ENCODE results near the gene ZNF22.
"Not testable (repeated sequence)": the region's sequence is repeated elsewhere in the genome, so short reads cannot be mapped to it uniquely, and the experiment has no call there.

ZNF22 gene

DNA sequence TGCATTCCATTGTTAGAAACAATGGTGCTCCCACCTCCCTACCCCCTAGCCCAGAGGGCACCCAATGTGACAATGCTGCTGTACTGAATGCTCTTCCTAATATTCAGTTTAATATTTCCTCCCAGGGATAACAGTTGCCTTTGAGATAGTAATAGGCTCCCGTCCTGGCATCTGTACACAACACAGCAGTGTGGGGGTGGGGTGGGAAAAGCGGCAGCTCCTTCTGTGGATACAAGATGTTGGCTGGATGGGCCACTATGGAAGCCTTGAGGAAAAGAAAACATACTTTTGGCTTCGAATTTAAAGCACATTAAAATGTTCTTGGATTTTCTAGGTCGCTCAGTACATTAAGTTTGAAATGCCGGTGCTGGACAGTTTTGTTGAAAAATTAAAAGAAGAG lies 9.2 kb upstream of the ZNF22 start:
- DNase-seq (ENCODE audit: low read depth) = no peak

DNA sequence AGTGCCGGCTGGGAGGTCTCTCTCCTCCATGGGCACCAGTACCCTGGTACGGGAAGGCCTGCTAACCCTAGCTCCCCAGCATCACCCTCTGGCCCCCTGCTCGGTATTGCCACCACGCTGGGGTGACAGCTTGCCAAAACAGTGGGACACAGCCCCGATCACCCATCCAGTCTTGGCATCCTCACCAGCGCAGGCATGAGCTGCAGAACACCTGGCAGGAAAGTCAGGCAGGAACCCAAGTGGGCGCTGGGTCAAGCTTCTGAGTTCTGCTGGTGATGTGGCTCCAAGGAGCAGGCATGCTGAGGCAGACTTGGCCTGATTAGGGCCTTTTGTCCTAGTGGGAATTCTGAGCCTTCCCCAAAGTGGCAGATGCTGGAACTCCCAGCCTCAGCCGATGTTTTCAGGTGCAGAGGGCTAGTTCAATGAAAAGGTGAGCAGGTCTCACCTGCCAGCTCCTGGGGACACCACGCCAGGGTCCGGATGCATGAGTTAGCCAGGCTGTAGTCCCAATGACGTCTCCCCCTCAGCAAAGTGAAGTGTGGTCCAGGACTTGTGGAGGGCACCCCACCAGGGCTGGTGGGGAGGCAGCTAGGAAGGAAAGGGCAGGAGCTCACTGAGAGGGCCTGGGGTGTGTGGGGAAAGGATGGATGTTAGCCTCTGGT lies 8.5 kb upstream of the ZNF22 start:
- no peak for DNase-seq (ENCODE audit: low read depth)

DNA sequence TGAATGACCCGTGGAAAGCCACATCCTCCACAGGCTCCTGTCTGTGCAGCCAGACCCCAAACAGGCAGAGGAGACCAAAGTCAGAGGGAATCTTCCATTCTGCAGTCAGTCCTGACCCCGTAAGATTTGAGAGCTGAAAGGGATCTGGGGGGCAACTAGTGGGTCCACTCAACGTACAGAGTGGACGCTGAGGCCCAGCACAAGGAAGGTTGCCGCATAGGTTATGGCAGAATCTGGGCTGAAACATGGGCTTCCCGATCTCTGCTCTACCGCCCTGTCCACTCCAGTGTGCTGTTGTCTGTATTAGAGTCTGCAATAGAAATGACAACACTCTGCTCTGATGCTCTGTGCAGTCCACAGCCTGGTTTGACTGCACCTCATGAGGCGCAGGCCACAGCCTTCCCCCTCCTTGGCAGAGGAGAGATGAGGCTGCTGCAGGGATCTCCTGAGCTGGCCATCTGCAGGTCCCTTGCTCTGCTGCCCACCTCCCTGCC lies 7.9 kb upstream of the ZNF22 start:
- DNase-seq (ENCODE audit: low read depth) = no peak

DNA sequence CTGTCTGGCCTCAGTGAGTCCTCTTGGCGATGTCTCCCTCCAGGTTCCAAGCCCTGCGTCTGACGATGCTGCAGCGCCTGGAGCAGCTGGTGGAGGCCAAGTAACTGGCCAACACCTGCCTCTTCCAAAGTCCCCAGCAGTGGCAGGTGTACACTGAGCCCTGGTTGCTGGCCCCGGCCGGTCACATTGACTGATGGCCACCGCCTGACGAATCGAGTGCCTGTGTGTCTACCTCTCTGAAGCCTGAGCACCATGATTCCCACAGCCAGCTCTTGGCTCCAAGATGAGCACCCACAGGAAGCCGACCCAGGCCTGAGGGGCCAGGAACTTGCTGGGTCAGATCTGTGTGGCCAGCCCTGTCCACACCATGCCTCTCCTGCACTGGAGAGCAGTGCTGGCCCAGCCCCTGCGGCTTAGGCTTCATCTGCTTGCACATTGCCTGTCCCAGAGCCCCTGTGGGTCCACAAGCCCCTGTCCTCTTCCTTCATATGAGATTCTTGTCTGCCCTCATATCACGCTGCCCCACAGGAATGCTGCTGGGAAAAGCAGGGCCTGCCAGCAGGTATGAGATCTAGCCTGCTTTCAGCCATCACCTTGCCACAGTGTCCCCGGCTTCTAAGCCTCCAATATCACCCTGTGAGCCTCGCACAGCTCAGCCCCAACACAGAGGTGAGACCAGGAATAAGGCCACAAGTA lies 7.3 kb upstream of the ZNF22 start:
- DNase-seq (ENCODE audit: low read depth) = no peak

DNA sequence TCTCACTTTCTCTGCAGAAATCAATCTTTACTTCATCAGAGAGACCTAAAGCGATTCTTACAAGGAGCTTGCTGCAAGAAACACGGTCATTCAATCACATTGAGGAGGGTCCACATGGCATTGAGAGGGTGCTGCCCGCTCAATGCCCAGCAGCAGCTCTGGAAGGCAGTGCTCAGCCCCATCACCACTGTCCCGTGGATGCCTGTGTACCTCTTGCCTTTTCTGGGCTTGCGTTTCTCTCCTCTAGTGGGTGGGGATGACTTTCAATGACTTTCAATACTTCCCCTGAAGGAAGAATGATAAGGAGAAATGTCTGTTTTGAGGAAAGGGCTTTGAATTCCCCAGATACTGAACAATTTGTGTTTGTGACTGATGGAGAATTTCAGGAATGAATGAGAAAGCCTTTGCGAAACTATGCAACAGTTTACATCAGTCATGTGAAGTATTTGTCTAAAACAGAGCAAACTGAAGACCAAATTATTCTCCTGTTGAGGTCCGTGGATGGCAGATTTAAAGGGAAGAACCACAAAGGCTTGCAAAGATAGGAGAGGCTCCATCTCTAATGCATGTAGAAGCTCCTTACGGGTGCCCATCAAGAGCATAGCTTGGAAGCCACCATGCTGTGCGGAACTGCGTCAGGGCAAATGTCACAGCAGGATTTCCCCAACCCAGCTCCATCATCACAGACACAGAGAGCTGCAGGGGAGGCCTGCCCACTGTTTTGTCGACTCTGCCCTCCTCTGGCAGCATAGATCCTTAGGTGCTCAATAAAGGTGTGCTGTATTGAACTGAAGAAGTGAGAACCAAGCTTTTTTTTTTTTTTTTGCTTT lies 6.6 kb upstream of the ZNF22 start:
- no peak for DNase-seq (ENCODE audit: low read depth)

DNA sequence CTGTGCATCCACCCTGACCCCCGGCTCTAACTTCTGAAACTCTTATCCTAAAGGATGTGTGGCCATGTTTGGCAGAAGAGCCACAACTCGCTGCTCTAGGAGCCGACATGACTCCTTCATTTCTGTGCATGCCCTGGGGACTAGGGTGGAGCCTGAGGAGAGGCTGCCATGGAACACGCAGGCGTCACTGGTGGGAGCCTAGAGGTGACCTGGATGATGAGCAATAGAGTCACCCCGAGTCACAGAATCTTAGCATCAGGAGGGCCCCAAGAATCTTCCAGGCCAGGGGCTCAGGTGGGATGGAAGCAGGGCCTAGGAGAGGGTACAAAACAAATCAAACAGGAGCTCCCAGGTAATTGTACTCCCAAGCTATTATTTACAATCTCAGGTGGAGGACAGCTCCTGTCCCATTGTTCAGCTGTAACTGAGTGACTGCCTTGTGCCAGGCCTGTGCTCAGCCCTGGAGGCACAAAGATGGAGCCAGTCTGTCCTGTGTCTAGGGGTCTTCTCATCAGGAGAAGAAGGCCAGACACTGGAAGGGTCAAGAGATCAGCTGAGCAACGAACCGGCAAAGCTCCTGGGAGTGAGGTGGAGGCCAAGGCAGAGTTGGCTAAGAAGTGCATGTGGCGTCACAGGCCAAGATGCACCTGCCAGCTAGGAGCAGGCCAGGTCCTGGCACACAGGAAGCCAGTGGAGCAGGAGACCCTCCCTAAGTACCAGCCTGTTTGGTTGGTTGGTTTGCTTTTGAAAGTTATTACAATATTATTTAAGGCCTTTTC lies 5.8 kb upstream of the ZNF22 start:
- no peak for DNase-seq (ENCODE audit: low read depth)

- DNase-seq (ENCODE audit: low read depth) = no peak
Measured at GRCh38 chr10:44995581-44995913, 5.2 kb upstream of the ZNF22 start.

- peak; percentile 49 for DNase-seq (ENCODE audit: low read depth)
Measured at GRCh38 chr10:44995914-44996669, 4.6 kb upstream of the ZNF22 start.

- no peak for DNase-seq (ENCODE audit: low read depth)
Measured at GRCh38 chr10:44997105-44997748, 3.5 kb upstream of the ZNF22 start.

DNA sequence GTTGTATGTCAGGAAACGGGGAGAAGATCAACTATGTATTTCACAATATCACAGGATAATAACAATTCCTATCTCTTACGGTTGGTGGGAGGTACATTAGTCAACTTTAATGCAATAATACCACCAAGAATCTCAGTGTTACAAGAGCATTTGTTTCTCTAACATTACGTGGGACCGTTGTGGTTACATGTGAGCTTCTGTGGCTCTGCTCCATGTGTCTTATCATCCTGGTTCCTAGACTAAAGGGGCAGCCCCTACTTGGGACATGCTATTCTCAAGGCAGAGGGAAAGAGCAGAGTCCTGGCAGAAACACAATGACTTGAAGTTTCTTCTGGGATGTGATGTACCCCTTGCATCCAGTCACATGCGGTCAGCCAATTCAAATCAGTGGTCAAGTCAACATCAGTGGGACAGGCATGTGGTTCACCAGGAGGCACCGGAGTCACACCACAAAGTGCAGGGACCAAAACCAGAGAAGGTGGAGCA lies 2.5 kb upstream of the ZNF22 start:
- DNase-seq (ENCODE audit: low read depth) = no peak

GRCh38 chr10:45000138-45000751 lies 478 bp upstream of the ZNF22 start:
- peak; percentile 93 for DNase-seq (ENCODE audit: low read depth)

- no peak for DNase-seq (ENCODE audit: low read depth)
Measured at GRCh38 chr10:45001381-45002148, 842 bp downstream of the ZNF22 start.

GRCh38 chr10:45003432-45004000 lies 2.8 kb downstream of the ZNF22 start:
- no peak for DNase-seq (ENCODE audit: low read depth)

- DNase-seq (ENCODE audit: low read depth) = no peak
Measured at GRCh38 chr10:45004661-45005060, 3.9 kb downstream of the ZNF22 start.

DNA sequence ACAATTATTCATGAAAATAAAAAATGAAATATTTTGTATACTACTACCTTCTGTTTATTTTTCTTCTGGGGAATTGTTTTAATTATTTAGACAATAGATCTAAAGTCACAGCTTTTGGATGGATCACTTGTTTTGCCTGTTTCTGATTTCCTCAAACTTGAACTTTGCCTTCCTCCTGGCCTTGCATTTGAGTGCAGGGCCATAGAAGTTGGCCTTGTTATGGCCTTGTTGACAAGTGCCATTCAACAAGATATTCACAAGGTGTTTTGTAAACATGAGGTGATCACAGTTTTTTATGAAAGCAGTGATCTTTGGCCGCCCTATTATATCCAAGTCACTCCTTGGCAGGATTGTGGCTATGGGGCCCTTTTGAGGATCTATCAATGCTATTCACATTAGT lies 4.6 kb downstream of the ZNF22 start:
- no peak for DNase-seq (ENCODE audit: low read depth)

GRCh38 chr10:45006276-45007030 lies 5.7 kb downstream of the ZNF22 start:
- DNase-seq (ENCODE audit: low read depth) = no peak

GRCh38 chr10:45008524-45009161 lies 7.9 kb downstream of the ZNF22 start:
- DNase-seq (ENCODE audit: low read depth) = peak; percentile 84

GRCh38 chr10:45014557-45014956 lies 13.8 kb downstream of the ZNF22 start:
- DNase-seq (ENCODE audit: low read depth) = not testable (repeated sequence)
